GM12878 (cell line): ENCODE results near the gene HHAT. TPM values are rescaled to one million over a fixed set of nuclear protein-coding genes. Genes with fewer than 3 reads are reported as not detected.

Source experiments
- ATAC-seq: fragments of 200-7000 bp; cut with Tn5 transposase; 3 replicates; pipeline ENCODE4 v1.9.1; 2020; ENCODE audit warnings: mild to moderate bottlenecking, moderate library complexity
- BruUV-seq: library from RNA; stranded (reverse); fragments of 400-500 nt; replicated peaks from 2 replicates; lab custom pipeline; 2021; lab: Mats Ljungman, UMichigan
- CTCF ChIA-PET: fragments of 300-600 bp; sonication (Branson Sonifier 250); formaldehyde crosslinking; extraction: SDS; loops from one replicate; lab custom pipeline; 2021; ENCODE audit warnings: inconsistent platforms; lab: Yijun Ruan, JAX
- POLR2A ChIA-PET: fragments of 350-600 bp; formaldehyde crosslinking; extraction: SDS; loops from one replicate; lab custom pipeline; 2021; ENCODE audit warnings: inconsistent platforms; lab: Charles Lee
- RAD21 ChIA-PET: fragments of 300-600 bp; sonication (Branson Sonifier 250); formaldehyde crosslinking; loops from one replicate; lab custom pipeline; 2023; ENCODE audit warnings: antibody characterized with exemption; ENCODE audit not compliant: unreplicated experiment; lab: Charles Lee
- SMC1A ChIA-PET: fragments of 300-600 bp; sonication (Branson Sonifier 250); formaldehyde crosslinking; loops from one replicate; lab custom pipeline; 2023; ENCODE audit not compliant: unreplicated experiment, uncharacterized antibody; lab: Charles Lee
- DNase-seq: peaks from one replicate; pipeline ENCODE4 v3.0.0-alpha.2; 2011; ENCODE audit warnings: low read depth, low spot score
- FAIRE-seq: peaks from 3 replicates; lab custom pipeline; 2011; peaks lifted over from hg19 to GRCh38; lab: Jason Lieb, UNC
- H2AFZ ChIP-seq: 2 replicates; pipeline ENCODE4 v1.6.0; 2011; ENCODE audit warnings: low read depth, low read length, control low read depth; ENCODE audit not compliant: control insufficient read depth
- H3K27ac ChIP-seq: 2 replicates; pipeline ENCODE4 v1.5.1; 2011; ENCODE audit warnings: control low read depth; ENCODE audit not compliant: control insufficient read depth, insufficient read depth
- H3K27me3 ChIP-seq, 2 experiments: replicated peaks in 1 of 2; 2 replicates each; pipeline versions ENCODE4 v1.6.0 to v1.6.1; 2011; ENCODE audit warnings: low read length in 1 of 2; ENCODE audit not compliant: control insufficient read depth in 2 of 2, insufficient read depth in 2 of 2
- H3K36me3 ChIP-seq, 2 experiments: 2 replicates each; pipeline ENCODE4 v1.5.1; 2011; ENCODE audit warnings: low read length in 1 of 2; ENCODE audit not compliant: control insufficient read depth in 2 of 2, insufficient read depth in 2 of 2
- H3K4me1 ChIP-seq: 2 replicates; pipeline ENCODE4 v1.6.1; 2011; ENCODE audit warnings: mild to moderate bottlenecking, low read length, moderate library complexity, mixed read lengths; ENCODE audit not compliant: control insufficient read depth, insufficient read depth
- H3K4me2 ChIP-seq: 2 replicates; pipeline ENCODE4 v1.6.0; 2011; ENCODE audit warnings: control low read depth; ENCODE audit not compliant: control insufficient read depth, insufficient read depth
- H3K4me3 ChIP-seq: fragments of 200-600 bp; sonication (generic); 2 replicates; pipeline ENCODE4 v1.5.1; 2016
- H3K79me2 ChIP-seq: 2 replicates; pipeline ENCODE4 v1.6.0; 2011; ENCODE audit warnings: low read length; ENCODE audit not compliant: control insufficient read depth, insufficient read depth
- H3K9ac ChIP-seq: 2 replicates; pipeline ENCODE4 v1.8.0; 2011; ENCODE audit warnings: low read length, control low read depth, mixed read lengths; ENCODE audit not compliant: control insufficient read depth, insufficient read depth
- H3K9me3 ChIP-seq: replicated peaks from 3 replicates; pipeline ENCODE4 v1.5.1; 2011; ENCODE audit warnings: mild to moderate bottlenecking, low read length; ENCODE audit not compliant: control insufficient read depth, insufficient read depth
- H4K20me1 ChIP-seq: 2 replicates; pipeline ENCODE4 v1.6.0; 2011; ENCODE audit not compliant: control insufficient read depth, insufficient read depth
- CEBPB ChIP-seq, 2 experiments: fragments of 150-350 bp in 1 of 2; IDR thresholded peaks; 2 replicates each; pipeline ENCODE4 v1.6.1; 2012 to 2014; ENCODE audit warnings: low read depth in 2 of 2, low read length in 2 of 2, borderline replicate concordance in 1 of 2, inconsistent platforms in 1 of 2
- IKZF2 ChIP-seq, 2 experiments: fragments of 450-650 bp; IDR thresholded peaks; 2 replicates each; pipeline ENCODE4 v1.6.1; 2017; ENCODE audit warnings: mild to moderate bottlenecking in 2 of 2, moderate library complexity in 2 of 2
- MAX ChIP-seq: IDR thresholded peaks from 2 replicates; pipeline ENCODE4 v1.6.1; 2012; ENCODE audit warnings: low read depth, low read length, improper control_type of control experiment
- MEF2A ChIP-seq: IDR thresholded peaks from 2 replicates; pipeline ENCODE4 v1.6.1; 2011; ENCODE audit warnings: low read depth, mild to moderate bottlenecking, low read length, moderate library complexity; ENCODE audit not compliant: insufficient read depth
- MTA2 ChIP-seq: fragments of 450-650 bp; IDR thresholded peaks from 2 replicates; pipeline ENCODE4 v1.6.1; 2016; ENCODE audit warnings: low read depth, mild to moderate bottlenecking, moderate library complexity
- NFYA ChIP-seq: IDR thresholded peaks from 2 replicates; pipeline ENCODE4 v1.6.1; 2011; ENCODE audit warnings: low read depth, mild to moderate bottlenecking, low read length, improper control_type of control experiment, borderline replicate concordance
- NKRF ChIP-seq: fragments of 450-650 bp; conservative IDR thresholded peaks from 2 replicates; pipeline ENCODE4 v1.6.1; 2017; ENCODE audit warnings: mild to moderate bottlenecking, moderate library complexity
- PML ChIP-seq: IDR thresholded peaks from 2 replicates; pipeline ENCODE4 v1.6.1; 2012; ENCODE audit warnings: low read length, inconsistent platforms
- PRDM15 ChIP-seq: fragments of 450-650 bp; formaldehyde crosslinking; IDR thresholded peaks from 2 replicates; pipeline ENCODE4 v1.4.0; 2020; ENCODE audit warnings: mild to moderate bottlenecking, moderate library complexity
- YBX1 ChIP-seq: fragments of 450-650 bp; IDR thresholded peaks from 2 replicates; pipeline ENCODE4 v1.6.1; 2016; ENCODE audit warnings: antibody characterized with exemption
- WGBS: methylation state at CpG from one replicate; pipeline ENCODE4 v1.1.6; 2016; ENCODE audit warnings: low lambda C conversion rate; ENCODE audit not compliant: insufficient replicate concordance, insufficient coverage; ENCODE audit errors: missing lambda C conversion rate; 5-methylcytosine and 5-hydroxymethylcytosine counted together
- in situ Hi-C: fragments of 300-500 bp; cut with MboI; formaldehyde crosslinking; loops from 9 replicates; pipeline ENCODE4 v1.14.3; 2018; ENCODE audit warnings: mixed read lengths
- intact Hi-C: fragments of 100-400 bp; cut with micrococcal nuclease; formaldehyde crosslinking; loops from one replicate; pipeline ENCODE4 v1.14.2; 2022; ENCODE audit not compliant: unreplicated experiment
- polyA plus RNA-seq, 11 experiments: library from polyadenylated mRNA; depleted of rRNA in 4 of 11; unstranded in 6 of 11; stranded (reverse) in 5 of 11; fragments of >200 nt; fragmentation: Nextera tagmentation in 4 of 11; fragmentation: Illumina TruSeq in 1 of 11; extraction: Ambion mirVana in 4 of 11; extraction: Trizol in 1 of 11; gene quantifications; 1 replicate in 1 of 11; 2 replicates in 10 of 11; pipeline versions ENCODE4 v1.2.1 to v1.2.3, GENCODE V29; 2011 to 2016; ENCODE audit warnings: inconsistent platforms in 2 of 11, missing spikeins in 2 of 11, low read depth in 1 of 11
- total RNA-seq, 4 experiments: library from RNA; depleted of rRNA in 3 of 4; stranded (reverse); fragments of >200 nt in 3 of 4; fragmentation: Illumina TruSeq in 1 of 4; extraction: Trizol in 1 of 4; gene quantifications; 2 replicates each; pipeline versions ENCODE4 v1.2.1 to v1.2.3, GENCODE V29; 2013 to 2021

HHAT gene
- total and polyA plus RNA-seq, 10 of the 15 experiments (the other 5 are each of a cell fraction or from before 2014, with no cell fraction given): 1.2 to 37.6 (median 2.6) TPM

- peaks cover 4 to 6% of the 10 kb centered on the region in 2 experiments; a peak in 3 of 4 replicates for H3K27me3 ChIP-seq
- SMC1A ChIA-PET: no interaction called here
- FAIRE-seq (no peak), ATAC-seq (no peak), DNase-seq (no peak)
- POLR2A ChIA-PET: no interaction called here
- H2AFZ ChIP-seq: no peak overlapping the region
- intact Hi-C loops (no loop called here), in situ Hi-C loops (no loop called here)
- no peaks in the 10 kb centered on the region for H3K9me3 ChIP-seq
- H4K20me1 ChIP-seq: no peaks in the 10 kb centered on the region
- H3K9ac ChIP-seq: no peak overlapping the region
- H3K79me2 ChIP-seq: no peaks in the 10 kb centered on the region
- CTCF ChIA-PET: interaction anchor here (1.0 kb wide), 1 partner anchor 23 kb away, joined by 3 read pairs; no protein-coding TSS in a partner anchor
- RAD21 ChIA-PET: no interaction called here
- H3K4me1 ChIP-seq: no peaks in the 10 kb centered on the region
- no peak overlapping the region for H3K27ac ChIP-seq
- H3K4me3 ChIP-seq: no peak overlapping the region
- WGBS: 3% methylated on average over 4 of the region's 4 CpGs
- TF ChIP-seq YBX1 (no peak), PML (no peak)
- H3K36me3 ChIP-seq: no peaks in the 10 kb centered on the region
- no TSS peak for BruUV-seq
- H3K4me2 ChIP-seq: no peak overlapping the region
These were observed 39.5 kb upstream of the HHAT start for GRCh38 chr1:210289248-210289647.

GRCh38 chr1:210291081-210291764 is 37.5 kb upstream of the HHAT start:
- H3K27ac ChIP-seq: no peak overlapping the region
- ATAC-seq (no peak), FAIRE-seq (no peak), DNase-seq (no peak)
- POLR2A ChIA-PET: no interaction called here
- RAD21 ChIA-PET: no interaction called here
- no peak overlapping the region for H3K4me2 ChIP-seq
- no peaks in the 10 kb centered on the region for H4K20me1 ChIP-seq
- no peaks in the 10 kb centered on the region for H3K4me1 ChIP-seq
- in situ Hi-C loops: no loop called here
- intact Hi-C loops: no loop called here
- WGBS: 24% methylated on average over 8 of the region's 8 CpGs
- peaks cover 6% of the 10 kb centered on the region in 2 experiments; a peak in 3 of 4 replicates for H3K27me3 ChIP-seq
- CTCF ChIA-PET: interaction anchor here (1.0 kb wide), 1 partner anchor 91 kb away, joined by 3 read pairs; no protein-coding TSS in a partner anchor
- no TSS peak for BruUV-seq
- SMC1A ChIA-PET: interaction anchor here (1.8 kb wide), 1 partner anchor 9 kb away, joined by 3 read pairs; no protein-coding TSS in a partner anchor
- no peak overlapping the region for H3K9ac ChIP-seq
- H3K4me3 ChIP-seq: no peak overlapping the region
- H3K36me3 ChIP-seq: no peaks in the 10 kb centered on the region
- H3K79me2 ChIP-seq: no peaks in the 10 kb centered on the region
- no peak overlapping the region for H2AFZ ChIP-seq
- no peaks in the 10 kb centered on the region for H3K9me3 ChIP-seq
- TF ChIP-seq MTA2 (no peak), PML (no peak), MEF2A (no peak), CEBPB (IDR thresholded peaks at IDR 0.05; ENCODE audit: borderline replicate concordance in 1 of 2, low read depth in 2 of 2, low read length in 2 of 2) (no peak), NKRF (no peak), MAX (no peak), NFYA (no peak), IKZF2 (IDR thresholded peaks at IDR 0.05) (no peak), PRDM15 (CRISPR knock-in tag) (no peak)
